ENCODE results near the gene NANOGP8.
"Not testable (repeated sequence)": the region's sequence is repeated elsewhere in the genome, so short reads cannot be mapped to it uniquely, and the experiment has no call there.

NANOGP8 gene, protein sequence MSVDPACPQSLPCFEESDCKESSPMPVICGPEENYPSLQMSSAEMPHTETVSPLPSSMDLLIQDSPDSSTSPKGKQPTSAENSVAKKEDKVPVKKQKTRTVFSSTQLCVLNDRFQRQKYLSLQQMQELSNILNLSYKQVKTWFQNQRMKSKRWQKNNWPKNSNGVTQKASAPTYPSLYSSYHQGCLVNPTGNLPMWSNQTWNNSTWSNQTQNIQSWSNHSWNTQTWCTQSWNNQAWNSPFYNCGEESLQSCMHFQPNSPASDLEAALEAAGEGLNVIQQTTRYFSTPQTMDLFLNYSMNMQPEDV

DNA sequence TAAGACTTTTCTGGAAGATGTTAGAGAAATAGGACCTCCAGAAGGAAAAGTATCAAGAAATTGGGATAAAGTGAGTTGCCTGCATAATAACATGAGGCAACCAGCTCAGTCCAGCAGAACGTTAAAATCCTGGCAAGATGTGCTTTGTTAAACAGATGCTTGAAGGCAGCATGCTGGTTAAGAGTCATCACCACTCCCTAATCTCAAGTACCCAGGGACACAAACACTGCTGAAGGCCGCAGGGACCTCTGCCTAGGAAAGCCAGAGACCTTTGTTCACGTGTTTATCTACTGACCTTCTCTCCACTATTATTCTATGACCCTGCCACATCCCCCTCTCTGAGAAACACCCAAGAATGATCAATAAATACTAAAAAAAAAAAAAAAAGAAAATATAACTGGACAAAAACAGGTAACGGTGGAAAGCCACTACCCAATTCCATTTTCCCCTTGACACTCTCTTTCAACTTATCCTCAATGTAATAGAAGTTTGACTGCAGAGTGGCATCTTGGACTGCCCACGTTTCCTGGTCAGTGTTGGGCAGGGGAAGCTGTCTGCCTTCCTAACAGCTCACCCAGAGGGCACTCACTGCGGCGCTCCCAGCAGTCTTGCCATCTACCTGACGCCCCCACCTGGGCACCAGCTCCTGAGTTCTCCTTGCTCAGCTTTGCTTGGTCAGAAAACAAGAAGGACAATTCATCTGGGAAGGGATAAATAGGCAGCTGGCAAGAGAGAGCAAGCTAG, at the start of gene NANOGP8:
Gene NANOGP8 (minus strand): TSS at position 120 of the 744 bp plus-strand sequence. CDS start 185 bp downstream, outside the sequence.
- not testable (repeated sequence) for DNase-seq (ENCODE audit: low read depth, low spot score)

DNA sequence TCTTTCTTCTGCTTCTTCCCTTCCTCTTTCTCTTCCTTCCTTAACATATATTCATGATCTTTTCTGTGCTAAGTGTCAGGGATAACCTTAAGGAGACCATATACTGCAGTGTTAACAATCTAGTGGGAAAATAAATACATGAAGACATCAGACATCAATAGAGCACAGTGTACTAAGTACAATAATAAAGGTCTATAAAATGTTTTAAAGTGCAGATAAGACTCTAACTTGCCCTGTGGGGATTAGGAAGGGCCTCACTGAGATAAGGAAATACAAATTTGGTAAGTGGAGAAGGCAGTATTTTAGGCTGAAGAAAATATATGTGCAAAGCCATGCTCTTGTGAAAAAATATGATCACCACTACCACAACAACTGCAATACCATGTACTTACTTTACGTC, 49.2 kb upstream of the NANOGP8 start:
- no peak for DNase-seq (ENCODE audit: low read depth, low spot score)

DNA sequence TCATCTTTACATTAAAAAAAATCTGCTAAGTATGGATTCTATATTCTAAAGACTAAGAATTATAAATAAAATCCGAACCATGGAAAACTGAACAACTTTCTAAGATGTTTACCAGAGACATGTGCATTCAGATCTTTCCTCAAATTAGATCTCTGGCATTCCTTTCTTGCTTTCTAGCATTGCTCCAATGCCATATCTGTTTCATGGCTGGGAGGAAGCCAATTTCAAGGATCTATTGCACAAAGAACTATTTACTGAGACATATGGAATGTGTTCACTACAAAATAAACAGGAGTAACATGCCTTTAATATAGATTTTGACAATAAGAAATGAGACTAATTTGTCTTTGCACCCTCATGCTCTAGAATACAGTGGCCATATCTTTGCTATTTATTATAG, 45.1 kb upstream of the NANOGP8 start:
- DNase-seq (ENCODE audit: low read depth, low spot score) = no peak

DNA sequence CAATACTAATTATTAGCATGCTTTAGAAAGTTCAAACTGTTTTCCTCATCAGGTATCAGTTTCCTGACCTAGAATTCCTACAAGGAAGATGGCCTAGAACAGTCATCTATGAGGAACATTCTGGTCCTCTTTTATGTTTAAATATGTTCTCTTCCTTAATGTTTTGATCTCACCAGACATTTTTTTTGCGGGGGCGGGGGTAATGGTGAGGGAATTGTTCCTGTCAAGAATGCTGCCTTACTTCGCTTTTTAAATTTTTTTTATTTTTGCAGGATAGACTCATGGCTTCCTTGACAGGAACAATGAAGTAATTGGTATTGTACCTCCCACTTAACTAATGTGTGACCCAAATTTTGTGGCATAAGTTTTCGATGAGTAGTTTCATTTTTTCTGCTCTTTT, 44.3 kb upstream of the NANOGP8 start:
- no peak for DNase-seq (ENCODE audit: low read depth, low spot score)

DNA sequence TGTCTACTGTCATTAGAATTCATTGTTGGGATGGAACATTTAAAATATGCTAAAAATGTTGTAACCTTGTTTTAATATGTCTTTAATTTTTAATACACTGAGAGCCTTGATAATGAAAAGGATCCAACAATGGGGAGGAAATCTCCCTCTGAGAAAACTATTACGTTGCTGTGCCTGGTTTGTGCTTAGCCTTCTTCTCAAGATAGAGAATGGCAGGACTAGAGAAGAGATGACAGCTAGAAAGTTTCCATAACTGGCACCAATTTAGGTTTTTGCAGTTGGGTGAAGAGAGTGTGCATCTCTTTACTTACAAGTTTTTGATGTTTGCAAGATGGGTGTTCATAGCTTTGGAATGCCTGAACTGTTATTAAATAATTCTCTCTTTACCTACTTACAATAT, 42.6 kb upstream of the NANOGP8 start:
- no peak for DNase-seq (ENCODE audit: low read depth, low spot score)

DNA sequence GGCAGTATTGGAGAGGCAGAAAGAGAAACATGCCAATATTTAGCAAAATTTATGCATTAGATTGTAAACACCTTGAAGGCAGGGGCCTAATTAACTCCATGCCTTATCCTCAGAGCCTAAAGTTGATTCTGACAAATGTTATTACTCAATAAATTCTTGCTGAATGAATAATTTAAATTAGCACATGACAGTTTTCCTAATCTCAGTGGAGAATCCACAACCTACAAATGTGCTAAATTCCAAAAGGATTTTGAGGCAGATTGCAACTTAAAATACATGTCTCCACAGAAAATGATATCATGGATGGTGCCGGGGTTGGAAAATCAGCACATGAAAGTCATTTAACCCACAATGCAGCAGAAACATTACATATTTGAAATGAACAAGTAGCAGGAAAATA, 41.1 kb upstream of the NANOGP8 start:
- DNase-seq (ENCODE audit: low read depth, low spot score) = no peak

DNA sequence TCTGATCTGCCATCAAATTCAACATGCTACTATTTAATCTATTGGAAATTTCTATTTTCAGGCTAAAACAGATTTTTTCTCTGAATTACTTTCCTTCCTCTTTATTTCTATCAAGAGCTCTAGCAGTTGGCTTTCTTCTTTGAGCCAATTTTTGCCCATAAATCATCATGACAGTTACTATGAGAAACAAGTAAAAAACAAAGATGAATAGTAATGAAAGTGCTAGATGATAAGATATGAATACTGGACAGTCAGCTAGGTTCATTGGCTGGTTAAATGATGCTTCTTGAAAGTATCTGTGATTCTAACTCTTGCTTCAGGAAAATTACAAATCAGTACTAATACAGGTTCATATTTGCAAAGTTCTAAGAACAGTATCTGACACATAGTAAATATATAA, 38.6 kb upstream of the NANOGP8 start:
- DNase-seq (ENCODE audit: low read depth, low spot score) = no peak

DNA sequence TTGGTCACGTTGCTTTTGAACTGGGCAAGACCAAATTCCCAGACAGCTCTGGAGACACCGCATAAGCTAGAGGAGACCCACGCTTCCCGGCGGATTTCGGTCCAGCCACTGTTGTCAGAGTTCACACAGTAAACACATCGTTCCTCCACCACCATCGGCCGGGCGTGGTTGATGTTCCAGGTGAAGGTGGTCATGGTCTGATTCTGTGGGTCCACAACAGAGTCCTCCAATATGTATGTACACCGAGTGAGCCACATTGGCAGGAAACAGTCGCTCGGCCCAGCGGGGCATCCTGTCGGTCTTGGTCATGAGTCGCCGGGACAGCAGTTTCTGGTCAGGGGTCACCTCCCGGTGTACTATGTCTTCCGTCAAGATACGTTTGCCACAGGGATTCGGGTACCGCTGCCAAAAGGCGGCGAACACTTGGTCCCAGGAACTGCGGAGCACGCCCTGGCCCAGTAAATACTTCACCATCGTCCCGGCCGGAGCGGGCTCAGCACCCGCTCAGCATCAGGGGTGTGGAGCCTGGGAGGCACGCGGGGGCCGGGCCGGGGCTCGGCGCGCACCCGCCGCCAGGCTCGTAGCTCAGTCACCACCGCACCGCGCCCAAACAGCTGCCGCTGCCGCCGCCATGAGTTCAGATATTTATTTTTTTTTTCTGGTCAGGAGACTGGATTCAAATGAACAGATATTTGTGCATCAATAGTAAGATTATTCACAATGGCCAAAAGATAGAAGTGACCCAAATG, 36.7 kb upstream of the NANOGP8 start:
- DNase-seq (ENCODE audit: low read depth, low spot score) = no peak

DNA sequence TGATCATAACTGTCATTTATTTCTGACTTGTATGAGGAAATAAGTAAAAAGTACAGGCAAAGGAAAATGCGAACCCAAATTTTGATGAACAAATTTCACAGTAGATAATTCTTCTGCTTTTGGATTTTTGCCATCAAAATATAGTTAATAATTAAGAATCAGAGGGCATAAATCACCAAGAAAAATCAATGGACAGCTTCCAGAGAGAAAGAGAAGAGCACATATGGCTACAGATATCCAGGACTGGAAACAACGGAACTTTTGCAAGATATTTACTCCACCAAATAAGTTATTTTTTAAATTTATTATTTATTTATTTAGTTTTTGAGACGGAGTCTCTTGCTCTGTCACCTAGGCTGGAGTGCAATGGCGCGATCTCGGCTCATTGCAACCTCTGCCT, 35.1 kb upstream of the NANOGP8 start:
- no peak for DNase-seq (ENCODE audit: low read depth, low spot score)

DNA sequence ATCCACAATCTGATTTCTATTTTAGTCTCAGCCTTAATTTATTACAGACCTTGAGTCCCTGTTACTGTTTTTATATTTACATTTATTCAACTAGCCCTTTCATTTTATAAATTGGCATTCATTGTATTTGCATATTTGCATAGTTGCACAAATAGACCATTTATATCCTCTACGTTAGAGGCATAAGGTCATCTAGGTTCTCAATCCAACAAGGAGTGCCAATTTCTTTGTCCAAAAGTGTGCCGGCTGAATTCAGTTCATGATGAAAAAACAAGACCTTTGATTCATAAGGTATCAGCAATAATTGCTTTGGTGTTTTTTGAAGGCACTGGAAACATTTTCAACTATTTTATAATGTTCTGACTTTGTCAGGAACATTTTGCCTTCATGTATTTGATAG, 33.9 kb upstream of the NANOGP8 start:
- no peak for DNase-seq (ENCODE audit: low read depth, low spot score)

DNA sequence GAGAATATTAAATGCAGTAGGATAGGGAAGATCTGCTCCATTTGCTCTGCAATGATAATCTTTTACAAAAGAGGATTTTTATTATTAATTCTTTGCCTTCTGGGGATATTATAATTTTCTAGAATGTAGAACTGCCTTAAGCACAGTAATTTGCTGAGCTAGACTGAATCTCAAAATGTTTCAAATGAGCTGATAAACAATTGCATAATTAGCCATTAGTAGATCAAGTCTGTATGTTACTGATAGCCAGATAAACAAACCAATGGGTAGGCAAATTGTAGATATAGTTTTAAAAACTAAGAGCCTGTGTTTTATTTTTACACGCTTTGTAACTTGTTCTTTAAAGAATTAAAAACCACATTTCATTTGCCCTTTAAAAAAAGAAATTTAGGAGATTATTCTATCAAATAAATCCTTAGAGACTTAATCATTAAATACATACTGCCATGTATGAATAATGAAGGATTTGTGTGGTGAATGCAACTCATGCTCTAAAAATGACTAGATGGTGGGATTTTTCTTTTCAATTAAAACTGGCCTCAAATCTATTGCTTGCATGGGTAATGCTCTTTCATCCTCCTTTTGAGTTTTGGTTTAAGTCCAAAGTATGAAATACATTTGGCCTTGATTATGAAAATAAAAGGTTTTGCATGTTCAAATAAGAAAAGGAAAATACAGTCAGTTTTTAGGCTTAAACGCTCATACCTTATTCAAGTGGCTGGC, 32.6 kb upstream of the NANOGP8 start:
- DNase-seq (ENCODE audit: low read depth, low spot score) = no peak

DNA sequence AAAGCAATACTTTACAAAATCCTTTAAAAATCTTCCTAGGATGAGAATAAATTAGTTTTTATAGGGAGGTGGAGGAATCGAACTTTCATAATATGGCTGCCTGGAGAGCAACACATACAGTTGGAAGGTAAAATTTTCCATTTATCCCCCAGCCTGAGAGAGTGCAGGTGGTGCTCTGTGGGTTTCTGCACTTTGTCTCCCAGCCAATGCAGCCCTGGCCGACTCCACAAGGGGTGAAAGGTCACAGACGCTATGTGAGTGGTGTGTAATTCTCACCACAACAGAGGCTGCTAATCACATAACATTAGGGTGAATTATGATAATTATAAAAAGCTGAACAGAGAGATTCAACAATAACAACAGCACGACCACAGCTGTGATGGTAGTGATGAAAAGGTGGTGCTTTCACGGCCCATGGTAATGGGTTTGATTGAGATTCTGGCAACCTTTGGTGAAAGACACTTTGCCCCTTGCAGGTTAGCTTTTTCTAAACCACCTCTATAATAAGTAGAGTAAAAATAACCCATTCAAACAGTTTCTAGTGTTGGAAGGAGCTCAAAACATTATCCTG, 30.1 kb upstream of the NANOGP8 start:
- DNase-seq (ENCODE audit: low read depth, low spot score) = no peak

DNA sequence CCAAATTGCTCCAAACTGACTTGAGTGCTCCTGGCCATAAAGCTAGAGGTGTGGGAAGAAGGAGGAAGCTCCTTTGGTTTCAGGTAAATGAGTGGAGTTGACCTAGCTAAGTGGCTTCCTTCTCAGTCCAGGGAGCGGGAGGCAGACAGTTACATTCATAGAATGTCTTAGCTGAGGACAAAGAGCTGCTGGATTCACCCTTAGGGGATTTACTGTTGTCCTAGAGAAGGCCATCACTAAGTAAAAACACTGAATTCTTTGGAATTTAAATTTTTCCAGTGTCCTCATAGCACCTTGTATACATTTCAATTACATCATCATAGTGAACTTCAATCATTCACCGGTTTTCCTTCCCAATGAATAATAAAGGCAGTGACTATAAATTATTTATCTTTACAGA, 27.3 kb upstream of the NANOGP8 start:
- no peak for DNase-seq (ENCODE audit: low read depth, low spot score)

DNA sequence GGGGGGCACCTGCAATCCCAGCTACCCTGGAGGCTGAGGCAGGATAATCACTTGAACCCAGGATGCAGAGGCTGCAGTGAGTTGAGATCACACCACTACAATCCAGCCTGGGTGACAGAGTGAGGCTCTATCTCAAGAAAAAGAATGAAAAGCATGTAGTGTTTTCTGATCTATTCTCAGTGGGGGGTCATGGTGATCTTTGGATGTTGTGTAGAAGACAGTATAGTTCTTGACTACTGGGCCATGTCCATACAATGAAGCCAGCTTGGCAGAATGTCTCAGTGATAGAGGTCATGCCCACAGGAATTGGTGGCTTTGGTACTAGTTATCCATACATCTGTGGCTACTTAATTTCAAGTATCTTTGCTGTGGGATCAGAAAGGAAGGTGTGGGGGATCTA, 26.8 kb upstream of the NANOGP8 start:
- DNase-seq (ENCODE audit: low read depth, low spot score) = no peak

DNA sequence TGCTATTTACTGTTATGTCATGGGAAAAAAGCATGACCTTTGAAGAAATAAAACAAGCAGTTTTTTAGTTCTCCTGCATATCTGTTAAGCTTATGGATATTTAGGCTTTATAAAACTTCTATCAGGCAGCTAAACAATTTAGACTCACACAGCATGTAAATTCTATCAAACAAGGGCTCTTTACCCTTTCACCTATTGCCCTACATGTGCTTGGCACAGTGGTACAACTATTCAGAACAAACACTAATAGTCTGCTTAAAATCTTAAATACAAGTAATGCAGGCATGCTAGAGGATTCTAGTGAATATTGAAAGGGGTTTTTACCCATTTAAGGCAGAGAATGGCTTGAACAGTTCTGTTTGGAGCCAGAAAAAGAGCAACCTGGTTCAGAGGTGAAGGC, 23.4 kb upstream of the NANOGP8 start:
- no peak for DNase-seq (ENCODE audit: low read depth, low spot score)

DNA sequence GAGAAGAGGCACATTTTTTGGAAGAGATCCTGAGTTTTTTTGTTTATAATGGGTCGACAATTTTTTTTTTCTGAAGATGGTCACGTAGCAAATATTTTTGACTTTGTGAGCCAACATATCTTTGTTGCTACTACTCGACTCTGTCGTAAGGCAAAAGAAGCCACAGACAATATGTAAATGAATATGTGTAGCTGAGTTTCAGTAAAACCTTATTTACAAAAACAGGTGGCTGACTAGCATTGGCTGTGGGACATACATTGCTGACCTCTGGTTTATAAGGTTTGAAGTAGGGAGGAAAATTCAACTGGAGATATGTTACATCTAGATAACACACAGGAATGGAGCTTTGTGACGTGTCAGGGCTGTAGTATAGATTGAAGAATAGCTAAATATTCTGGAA, 22.5 kb upstream of the NANOGP8 start:
- DNase-seq (ENCODE audit: low read depth, low spot score) = no peak

DNA sequence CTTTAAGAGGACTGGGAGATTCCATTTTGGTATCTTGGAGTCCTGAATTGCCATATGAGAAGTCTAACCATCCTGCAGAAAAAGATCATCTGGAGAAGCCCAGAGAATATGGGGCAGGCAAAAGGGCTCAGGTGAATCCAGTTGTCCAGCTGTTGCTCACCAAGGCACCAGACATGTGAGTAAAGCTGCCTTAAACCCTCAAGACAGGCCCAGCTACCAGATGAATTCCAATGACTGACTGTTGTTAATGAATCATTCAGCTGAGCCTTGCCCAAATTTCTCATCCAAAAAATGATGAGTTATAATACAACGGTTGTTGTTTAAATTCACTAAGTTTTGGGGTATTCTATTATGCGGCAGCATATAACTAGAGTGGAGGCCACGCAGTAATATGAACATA, 22.0 kb upstream of the NANOGP8 start:
- DNase-seq (ENCODE audit: low read depth, low spot score) = no peak

DNA sequence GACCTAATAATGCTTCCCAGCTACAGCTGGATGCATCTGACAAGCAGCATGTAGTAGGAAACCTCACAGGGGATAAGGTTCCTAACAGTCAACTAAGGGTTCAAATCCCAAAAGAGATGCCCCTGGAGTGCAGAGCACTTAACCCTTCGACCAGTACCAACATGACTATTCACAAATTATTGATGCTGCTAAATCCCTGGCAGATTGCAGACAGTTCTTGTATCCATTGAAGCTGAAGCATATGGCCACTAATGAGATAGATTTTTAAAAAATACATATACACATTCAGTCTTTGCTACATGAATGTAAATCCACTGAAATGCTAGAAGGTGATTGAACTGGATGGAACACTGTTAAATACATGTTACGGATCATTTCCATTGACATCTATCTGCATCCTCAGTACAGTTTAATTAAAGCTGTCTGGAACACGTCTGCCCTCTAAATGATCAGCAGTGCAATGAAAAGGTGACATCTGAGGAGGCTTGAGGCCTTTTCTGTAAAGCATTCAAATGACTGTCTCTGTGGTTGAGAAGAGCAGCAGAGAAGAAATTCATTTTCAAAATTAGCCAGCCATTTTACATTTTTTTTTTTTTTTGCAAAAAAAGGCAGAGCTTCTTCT, 19.5 kb upstream of the NANOGP8 start:
- no peak for DNase-seq (ENCODE audit: low read depth, low spot score)

DNA sequence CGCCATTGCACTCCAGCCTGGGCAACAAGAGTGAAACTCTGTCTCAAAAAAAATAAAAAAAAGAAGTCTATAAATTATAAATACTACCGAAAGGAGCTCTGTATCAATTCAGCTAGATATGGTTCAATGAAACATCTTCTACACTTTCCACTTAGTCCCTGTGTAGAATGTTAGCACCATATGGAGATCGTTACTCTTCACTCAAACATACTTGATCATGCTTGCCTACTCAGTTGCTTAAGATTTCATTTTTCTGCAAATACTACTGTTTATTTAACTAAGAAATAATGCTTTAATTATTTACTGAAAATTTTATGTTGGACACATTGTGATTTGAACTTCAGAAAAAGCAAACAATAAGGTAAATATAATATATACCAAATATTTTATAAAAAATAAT, 17.1 kb upstream of the NANOGP8 start:
- DNase-seq (ENCODE audit: low read depth, low spot score) = no peak

DNA sequence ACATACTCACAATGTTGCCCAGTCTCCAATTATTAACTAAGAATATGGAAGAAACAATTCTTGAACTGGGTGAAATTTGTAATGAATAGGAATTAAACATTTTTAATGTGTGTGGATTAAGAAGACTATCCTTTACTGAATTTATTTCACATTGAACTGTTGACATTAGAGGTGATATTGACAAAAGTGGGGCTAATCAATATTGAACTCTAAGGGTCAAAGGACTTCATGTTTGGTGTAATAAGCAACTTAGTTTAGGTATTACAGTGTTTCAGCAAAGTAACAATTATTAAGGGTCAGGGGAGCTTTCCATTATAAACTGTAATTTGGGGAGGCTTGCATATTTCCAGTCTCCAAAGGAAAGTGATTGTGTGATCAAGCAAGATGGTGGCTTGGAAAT, 16.2 kb upstream of the NANOGP8 start:
- DNase-seq (ENCODE audit: low read depth, low spot score) = no peak

DNA sequence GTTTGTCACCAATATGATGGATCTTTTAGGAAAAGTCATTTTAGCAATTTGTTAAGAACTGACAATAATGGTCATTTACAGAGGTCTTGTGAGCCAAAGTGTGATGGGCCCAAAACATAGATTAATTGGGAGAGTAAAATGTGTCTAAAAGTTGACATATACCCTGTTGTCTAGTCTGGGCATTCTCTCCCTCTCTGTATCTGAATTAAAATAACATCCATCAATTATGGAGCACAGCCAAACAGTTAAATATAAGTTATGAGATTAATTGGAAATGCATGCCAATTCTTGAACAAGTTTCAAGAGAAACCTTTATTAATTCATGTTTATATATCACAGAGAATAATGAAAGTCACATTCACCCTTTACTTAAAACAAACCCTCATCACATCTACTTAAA, 13.6 kb upstream of the NANOGP8 start:
- no peak for DNase-seq (ENCODE audit: low read depth, low spot score)

All from smooth muscle cell of the brain vasculature (primary cell).